CD4-positive, alpha-beta T cell treated with Interferon gamma for 1 hour (primary cell): ENCODE data around the gene CCDC85A.
A peak's percentile ranks its signal among the peaks of the same experiment; 100 is the strongest.
"Not testable (repeated sequence)": the region's sequence is repeated elsewhere in the genome, so short reads cannot be mapped to it uniquely, and the experiment has no call there.

ENCODE experiments used
- DNase-seq: peaks from one replicate; pipeline ENCODE4 v3.0.0-alpha.2; 2020

Gene CCDC85A

DNA sequence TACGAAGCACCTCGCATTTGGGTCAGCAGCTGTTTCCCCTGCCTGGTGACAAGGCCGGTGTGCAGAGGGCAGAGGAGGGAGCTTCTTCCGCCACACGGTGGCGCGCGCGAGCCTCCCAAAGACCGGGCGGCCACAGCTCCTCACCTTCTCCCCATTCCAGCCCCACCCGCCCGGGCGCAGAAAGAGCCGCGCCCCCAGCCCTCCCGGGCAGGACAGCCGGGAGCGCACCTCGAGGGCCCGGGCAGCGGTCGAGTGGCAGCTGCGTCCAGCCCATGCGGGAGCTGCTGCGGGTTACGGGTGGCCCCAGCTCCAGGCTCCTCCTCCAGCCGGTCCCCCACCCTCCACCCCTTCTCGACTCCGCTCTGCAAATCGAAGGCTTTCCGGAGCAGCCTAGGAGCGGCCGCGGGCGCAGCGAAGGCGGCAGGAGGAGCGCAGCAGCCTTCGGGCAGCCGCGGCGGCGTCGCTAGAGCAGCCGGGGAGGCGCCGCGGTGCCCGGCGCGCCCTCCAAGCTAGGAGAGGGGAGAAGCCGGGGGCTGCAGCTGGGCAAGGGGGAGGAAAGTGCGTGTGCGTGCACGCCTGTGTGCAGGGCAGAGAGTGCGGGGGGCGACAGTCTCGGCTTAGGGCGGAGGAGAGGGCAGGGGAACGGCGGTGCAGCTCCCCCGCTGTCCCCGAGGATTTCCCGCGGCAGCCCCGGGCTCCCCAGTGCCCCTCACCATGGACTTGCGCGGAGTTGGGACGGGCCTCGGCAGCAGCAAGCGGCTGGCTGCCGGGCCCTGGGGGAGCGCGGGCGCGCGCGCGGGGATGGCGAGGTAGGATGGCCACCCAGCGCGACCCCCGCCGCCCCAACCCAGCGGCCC lies at the start of gene CCDC85A:
Gene CCDC85A (plus strand): TSS at position 348 of the 857 bp plus-strand sequence. CDS start 635 bp downstream, outside the sequence.
- peak; percentile 45 for DNase-seq

DNA sequence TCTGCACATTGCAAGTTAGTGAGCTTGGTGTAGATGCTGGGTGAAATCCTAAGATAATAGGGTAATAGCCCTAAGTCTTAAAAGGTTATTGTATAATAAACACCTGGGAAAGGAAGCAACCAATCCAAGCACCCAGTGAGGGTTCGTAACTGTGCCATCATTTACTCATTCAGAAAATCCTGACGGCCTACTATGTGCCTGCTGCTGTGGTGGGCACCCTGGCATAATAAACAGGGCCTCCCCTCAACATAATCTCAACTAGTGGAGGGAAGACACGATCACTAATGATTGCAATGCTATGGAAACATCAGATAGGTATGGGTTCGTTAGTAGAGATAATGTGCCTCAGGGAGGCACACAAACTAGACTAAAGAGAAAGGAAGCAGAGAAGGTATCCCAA lies 48.9 kb upstream of the CCDC85A start:
- DNase-seq: no peak

- DNase-seq: not testable (repeated sequence)
Observed at GRCh38 chr2:56142497-56143061, 41.2 kb upstream of the CCDC85A start.

DNA sequence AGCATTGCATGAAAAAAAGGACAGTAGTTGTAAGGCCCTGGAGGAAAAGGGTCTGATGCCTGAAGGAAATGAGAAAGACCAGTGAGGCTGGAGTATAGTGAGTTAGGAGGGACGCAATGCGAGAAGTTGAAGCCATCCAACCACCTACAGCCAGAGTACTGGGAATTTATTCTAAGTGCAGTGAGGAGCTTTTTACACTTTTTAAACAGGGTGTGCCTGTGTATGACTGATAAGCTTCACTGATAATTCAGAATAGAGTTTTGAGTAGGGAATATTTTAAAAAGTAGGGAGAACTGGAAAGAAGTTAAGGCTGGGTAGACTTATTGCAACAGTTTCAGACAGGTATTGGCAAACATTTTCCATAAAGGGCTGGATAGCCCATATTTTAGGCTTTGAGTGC lies 35.9 kb upstream of the CCDC85A start:
- no peak for DNase-seq

- no peak for DNase-seq
Observed at GRCh38 chr2:56148825-56149224, 35.0 kb upstream of the CCDC85A start.

GRCh38 chr2:56151841-56152240 lies 31.9 kb upstream of the CCDC85A start:
- DNase-seq: no peak

- no peak for DNase-seq
Observed at GRCh38 chr2:56155188-56155587, 28.6 kb upstream of the CCDC85A start.

- not testable (repeated sequence) for DNase-seq
Observed at GRCh38 chr2:56159875-56160274, 23.9 kb upstream of the CCDC85A start.

GRCh38 chr2:56167616-56168562 lies 15.9 kb upstream of the CCDC85A start:
- no peak for DNase-seq

DNA sequence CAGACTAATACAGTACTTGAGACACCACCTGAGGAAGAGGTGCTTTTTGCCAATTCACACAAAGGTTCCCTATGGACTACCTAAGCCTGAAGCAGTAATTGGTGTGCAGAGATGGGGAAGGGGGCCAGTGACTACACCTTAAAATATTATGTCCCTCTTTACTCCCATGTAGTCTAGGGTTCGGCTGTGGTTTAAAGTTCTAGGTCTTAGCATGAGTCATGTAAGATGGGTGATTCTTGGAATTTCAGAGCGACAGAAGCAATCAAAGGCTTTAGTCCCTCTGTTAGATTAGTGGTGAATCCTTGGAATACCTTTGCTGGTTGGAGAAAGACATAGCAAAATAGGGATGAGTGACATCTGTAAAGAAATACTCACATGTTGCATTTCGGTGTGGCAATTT lies 14.3 kb upstream of the CCDC85A start:
- DNase-seq: no peak

DNA sequence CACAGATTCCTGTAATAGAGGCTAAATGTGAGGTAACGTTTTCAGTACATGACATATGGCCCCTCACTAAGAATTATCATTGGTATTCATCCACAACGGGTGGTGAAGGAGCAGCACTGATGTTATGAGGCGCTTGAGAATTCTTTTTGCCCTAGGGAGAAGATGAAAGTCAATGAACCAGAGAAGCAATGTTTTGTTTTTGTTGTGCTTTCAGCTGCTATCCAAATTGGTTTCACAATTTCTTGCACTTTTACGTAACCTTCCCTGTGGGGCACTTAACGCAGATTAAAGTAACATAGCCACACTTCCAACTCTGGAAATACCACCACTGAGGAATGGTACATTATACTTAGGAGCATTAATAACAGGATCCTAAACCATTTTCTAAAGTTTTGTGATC lies 13.3 kb upstream of the CCDC85A start:
- DNase-seq: no peak

GRCh38 chr2:56170988-56171387 lies 12.8 kb upstream of the CCDC85A start:
- DNase-seq: no peak

DNA sequence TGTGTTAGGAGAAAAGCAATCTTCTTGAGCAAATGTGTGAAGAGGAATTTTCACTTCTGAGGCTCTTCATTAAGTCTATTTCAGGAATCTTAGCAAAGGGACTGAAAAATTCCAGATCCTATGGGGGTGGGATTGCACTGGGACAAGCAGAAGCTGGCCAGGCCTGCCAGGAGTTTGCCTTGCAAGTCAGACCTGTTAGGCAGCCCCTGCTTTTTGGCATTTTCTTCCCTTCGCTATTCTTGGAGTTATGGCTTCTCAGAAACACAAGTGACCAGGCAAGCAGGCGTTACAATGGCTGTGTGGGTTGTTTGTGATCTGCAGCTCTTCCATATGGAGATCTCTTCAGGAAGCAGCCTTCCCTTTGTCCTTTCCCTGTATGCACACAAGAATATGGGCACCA lies 8.0 kb upstream of the CCDC85A start:
- DNase-seq: no peak

DNA sequence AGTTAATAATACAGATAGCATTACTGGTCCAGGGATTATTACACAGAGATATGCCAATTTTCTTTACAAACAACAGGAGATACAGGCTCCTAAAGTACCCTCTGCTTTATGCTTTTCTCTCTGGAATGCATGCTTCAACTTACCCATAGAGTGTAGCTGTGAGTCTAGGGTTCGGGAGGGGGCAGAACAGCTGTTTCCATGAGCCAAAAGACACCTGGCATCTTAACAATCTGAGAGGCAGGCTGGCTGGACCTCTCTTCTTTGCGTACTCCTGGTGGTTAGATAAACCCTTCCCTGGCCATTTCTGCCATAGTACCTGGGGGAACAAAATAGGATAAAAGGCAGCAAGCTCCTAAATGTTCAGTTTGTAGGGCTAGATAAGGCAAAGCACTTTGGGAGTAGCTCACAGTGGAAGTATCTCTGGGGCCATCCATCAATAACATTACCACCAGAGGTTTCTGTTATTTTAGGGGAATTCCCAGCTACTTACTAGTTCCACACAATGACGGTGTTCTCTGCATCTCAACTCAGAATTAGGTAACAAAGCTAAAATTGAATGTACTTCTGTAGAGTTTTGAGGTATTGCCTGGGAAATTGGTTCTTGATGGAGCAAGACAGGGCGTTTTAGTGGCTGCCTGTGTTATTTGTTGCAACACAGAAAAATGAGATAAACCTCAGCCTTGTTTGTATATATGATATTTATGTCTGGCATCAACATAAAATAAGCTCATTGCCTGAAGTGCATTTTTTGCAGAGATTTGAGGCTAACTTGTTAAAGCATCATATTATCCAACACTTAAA lies 6.2 kb upstream of the CCDC85A start:
- DNase-seq: no peak

- DNase-seq: no peak
Observed at GRCh38 chr2:56179931-56180330, 3.9 kb upstream of the CCDC85A start.

DNA sequence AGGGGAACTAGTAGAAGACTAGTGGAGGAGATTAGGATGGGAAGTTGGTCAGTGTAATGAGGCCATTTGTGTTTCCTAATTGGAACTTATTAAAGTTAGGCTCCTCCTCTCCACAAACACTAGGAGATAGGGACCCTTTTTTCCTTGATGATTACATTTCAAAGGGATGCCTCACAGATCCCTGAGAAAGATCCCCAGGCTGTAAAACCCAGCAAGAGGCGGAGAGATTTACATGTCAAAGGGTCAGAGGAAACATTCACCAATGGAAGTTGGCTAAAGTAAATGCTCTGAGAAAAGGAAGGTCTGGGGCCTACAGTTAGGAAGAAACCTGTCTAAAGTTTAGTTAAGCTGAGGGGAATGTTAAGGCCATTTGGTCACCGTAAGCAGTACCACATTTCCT lies 1.4 kb upstream of the CCDC85A start:
- DNase-seq: no peak

- DNase-seq: no peak
Observed at GRCh38 chr2:56184500-56185011, 766 bp downstream of the CCDC85A start.

DNA sequence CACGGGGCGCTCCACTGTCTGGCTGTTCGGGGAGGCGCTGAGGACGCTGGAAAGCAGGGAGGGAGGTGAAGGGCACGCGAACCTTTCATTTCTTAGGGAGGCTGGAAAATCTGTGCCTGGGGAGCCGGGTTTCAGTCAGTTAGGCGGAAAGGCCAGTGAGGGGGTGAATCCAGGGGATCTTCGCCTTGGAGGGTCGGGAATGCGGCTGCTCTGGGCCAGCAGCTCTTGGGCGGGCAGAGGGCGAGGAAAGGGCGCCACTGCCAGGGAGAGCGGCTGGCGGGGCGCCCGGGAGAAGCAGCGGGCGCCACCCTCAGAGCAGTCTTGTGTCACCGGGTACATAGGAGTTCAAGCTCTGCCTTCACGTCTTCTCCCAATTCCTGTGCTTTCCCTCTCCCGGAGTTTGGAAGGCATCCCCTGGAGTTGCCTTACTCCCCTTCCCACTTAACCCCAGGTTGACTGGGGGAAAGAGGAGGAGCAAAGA lies 1.4 kb downstream of the CCDC85A start:
- no peak for DNase-seq

DNA sequence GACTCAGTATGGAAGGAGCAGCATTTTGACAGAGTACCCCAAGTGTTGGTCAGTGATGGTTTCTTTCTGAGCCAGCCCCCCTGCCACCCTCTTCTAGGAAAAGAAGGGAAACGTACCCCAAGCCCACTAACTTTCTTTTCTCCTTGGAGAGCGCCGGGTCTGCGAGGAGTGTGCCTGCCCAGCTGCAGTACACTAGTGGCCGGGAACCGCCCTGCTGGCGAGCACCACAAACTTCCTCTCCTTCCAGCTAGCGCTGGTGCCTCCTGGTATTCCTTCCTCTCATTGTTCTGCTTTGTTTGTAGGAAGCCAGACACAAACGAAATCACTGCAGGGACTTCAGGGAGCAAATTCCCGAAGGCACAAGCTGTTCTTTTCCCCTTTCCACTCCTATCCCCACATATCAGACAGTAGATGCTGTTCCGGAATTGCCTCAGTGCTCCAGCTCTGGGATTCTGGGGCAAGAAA lies 1.8 kb downstream of the CCDC85A start:
- no peak for DNase-seq

GRCh38 chr2:56191617-56192016 lies 7.8 kb downstream of the CCDC85A start:
- DNase-seq: no peak

GRCh38 chr2:56192664-56193305 lies 9.0 kb downstream of the CCDC85A start:
- DNase-seq: no peak
